B cell (primary cell): ENCODE measurements around the gene ZNF777. TPM values are rescaled to one million over a fixed set of nuclear protein-coding genes. Genes with fewer than 3 reads are reported as not detected.

ENCODE experiments used
- ATAC-seq: fragments of 200-7000 bp; cut with Tn5 transposase; one replicate; pipeline ENCODE4 v1.10.0; 2021; ENCODE audit warnings: low read depth, mild to moderate bottlenecking, moderate number of reproducible peaks, moderate library complexity
- CTCF ChIA-PET: fragments of 350-600 bp; sonication (Branson Sonifier 250); formaldehyde crosslinking; loops from one replicate; lab custom pipeline; 2021; ENCODE audit warnings: antibody characterized with exemption, inconsistent platforms; lab: Charles Lee
- POLR2A ChIA-PET: fragments of 350-600 bp; sonication (Branson Sonifier 250); formaldehyde crosslinking; loops from one replicate; lab custom pipeline; 2021; ENCODE audit warnings: antibody characterized with exemption; lab: Charles Lee
- DNase-seq: peaks from one replicate; pipeline ENCODE4 v3.0.0; 2013
- H2AFZ ChIP-seq: 2 replicates; pipeline ENCODE4 v1.6.1; 2012; ENCODE audit warnings: mild to moderate bottlenecking, low read depth, low read length; ENCODE audit not compliant: insufficient read depth, poor library complexity, severe bottlenecking
- H3K27ac ChIP-seq, 2 donors: 1 replicate in 1 of 2; 2 replicates in 1 of 2; pipeline ENCODE4 v1.5.1; 2012 to 2013; ENCODE audit warnings: low read length in 2 of 2, mild to moderate bottlenecking in 2 of 2, moderate library complexity in 1 of 2
- H3K27me3 ChIP-seq, 4 experiments: fragments of 200-600 bp in 1 of 4; sonication (generic) in 1 of 4; replicated peaks in 1 of 4; 1 replicate in 2 of 4; 2 replicates in 2 of 4; pipeline versions ENCODE4 v1.6.1 to v1.7.0; 2013 to 2016; ENCODE audit warnings: low read length in 3 of 4, mild to moderate bottlenecking in 2 of 4, mixed read lengths in 1 of 4, moderate library complexity in 1 of 4; ENCODE audit not compliant: insufficient read depth in 4 of 4, control insufficient read depth in 3 of 4; ENCODE audit errors: control extremely low read depth in 1 of 4
- H3K36me3 ChIP-seq, 2 experiments: replicated peaks in 1 of 2; 1 replicate in 1 of 2; 2 replicates in 1 of 2; pipeline versions ENCODE4 v1.6.1 to v1.7.1; 2013; ENCODE audit warnings: low read length in 1 of 2; ENCODE audit not compliant: insufficient read depth in 2 of 2, control insufficient read depth in 1 of 2; ENCODE audit errors: control extremely low read depth in 1 of 2, extremely low read depth in 1 of 2
- H3K4me1 ChIP-seq, 2 donors: fragments of 200-600 bp in 1 of 2; sonication (generic) in 1 of 2; 1 replicate in 1 of 2; 2 replicates in 1 of 2; pipeline versions ENCODE4 v1.5.1 to v1.6.1; 2013 to 2017; ENCODE audit warnings: low read length in 2 of 2; ENCODE audit not compliant: control insufficient read depth in 2 of 2, insufficient read depth in 2 of 2
- H3K4me2 ChIP-seq: replicated peaks from 2 replicates; pipeline ENCODE3; 2012; ENCODE audit warnings: mild to moderate bottlenecking, low read depth, low read length; ENCODE audit not compliant: poor library complexity, severe bottlenecking
- H3K4me3 ChIP-seq, 5 experiments: fragments of 200-600 bp in 1 of 5; sonication (generic) in 1 of 5; 1 replicate in 3 of 5; 2 replicates in 2 of 5; pipeline versions ENCODE4 v1.5.1 to v1.7.0; 2011 to 2016; ENCODE audit warnings: low read length in 4 of 5, mild to moderate bottlenecking in 4 of 5, low read depth in 2 of 5, control low read depth in 1 of 5, moderate library complexity in 1 of 5; ENCODE audit not compliant: insufficient read depth in 1 of 5; ENCODE audit errors: control extremely low read depth in 1 of 5, extremely low read depth in 1 of 5
- H3K79me2 ChIP-seq: fragments of 200-600 bp; sonication (generic); one replicate; pipeline ENCODE4 v1.6.0; 2016; ENCODE audit warnings: low read length; ENCODE audit not compliant: control insufficient read depth, insufficient read depth
- H3K9ac ChIP-seq: fragments of 200-600 bp; sonication (generic); 2 replicates; pipeline ENCODE4 v1.6.1; 2017; ENCODE audit warnings: mild to moderate bottlenecking, low read length, moderate library complexity
- H3K9me3 ChIP-seq, 3 donors: one replicate each; pipeline versions ENCODE4 v1.6.1 to v1.7.1; 2013; ENCODE audit warnings: low read length in 2 of 3; ENCODE audit not compliant: control insufficient read depth in 2 of 3, insufficient read depth in 1 of 3; ENCODE audit errors: control extremely low read depth in 1 of 3
- H4K20me1 ChIP-seq: 2 replicates; pipeline ENCODE4 v1.6.0; 2012; ENCODE audit warnings: mild to moderate bottlenecking, low read length; ENCODE audit not compliant: insufficient read depth, control insufficient read depth, poor library complexity, severe bottlenecking
- H3K27ac Mint-ChIP-seq: one replicate; pipeline ENCODE4 v1.8.0; 2021; ENCODE audit warnings: mixed read lengths
- H3K27me3 Mint-ChIP-seq: one replicate; pipeline ENCODE4 v1.8.0; 2021; ENCODE audit warnings: mixed read lengths
- H3K4me1 Mint-ChIP-seq: one replicate; pipeline ENCODE4 v1.8.0; 2021; ENCODE audit warnings: mixed read lengths
- H3K4me3 Mint-ChIP-seq: one replicate; pipeline ENCODE4 v1.8.0; 2021; ENCODE audit warnings: mixed read lengths
- H3K9me3 Mint-ChIP-seq: one replicate; pipeline ENCODE4 v1.8.0; 2022; ENCODE audit warnings: mixed read lengths; ENCODE audit not compliant: insufficient read depth
- EZH2 ChIP-seq: IDR thresholded peaks from 2 replicates; pipeline ENCODE4 v1.6.1; 2012; ENCODE audit warnings: borderline replicate concordance, low read depth, mild to moderate bottlenecking, moderate library complexity, low read length; ENCODE audit not compliant: insufficient read depth, poor library complexity, severe bottlenecking
- WGBS: methylation state at CpG from one replicate; pipeline ENCODE4 v1.1.5; 2013; ENCODE audit warnings: missing lambda C conversion rate; ENCODE audit not compliant: insufficient coverage; 5-methylcytosine and 5-hydroxymethylcytosine counted together
- intact Hi-C: fragments of 100-400 bp; cut with micrococcal nuclease; formaldehyde crosslinking; loops from one replicate; pipeline ENCODE4 v1.10.0; 2022
- polyA plus RNA-seq: library from polyadenylated mRNA; depleted of rRNA; stranded (reverse); fragments of >200 nt; gene quantifications from 2 replicates; pipeline ENCODE4 v1.2.3, GENCODE V29; 2012
- total RNA-seq, 2 donors: library from RNA; stranded (reverse); fragments of 120-200 nt in 1 of 2; gene quantifications; 1 replicate in 1 of 2; 2 replicates in 1 of 2; pipeline versions ENCODE4 v1.2.3 to v1.2.4, GENCODE V29; 2013 to 2022
- TF ChIP-seq, protein P1 (sequence below): fragments of 200-600 bp; IDR thresholded peaks from one replicate; pipeline ENCODE4 v1.8.0; 2022; ENCODE audit warnings: antibody characterized with exemption, mild to moderate bottlenecking

Gene ZNF777
- total and polyA plus RNA-seq, 2 donors (not counting 1 experiment from before 2014, with no cell fraction given): 8.3 to 16.0 TPM

DNA sequence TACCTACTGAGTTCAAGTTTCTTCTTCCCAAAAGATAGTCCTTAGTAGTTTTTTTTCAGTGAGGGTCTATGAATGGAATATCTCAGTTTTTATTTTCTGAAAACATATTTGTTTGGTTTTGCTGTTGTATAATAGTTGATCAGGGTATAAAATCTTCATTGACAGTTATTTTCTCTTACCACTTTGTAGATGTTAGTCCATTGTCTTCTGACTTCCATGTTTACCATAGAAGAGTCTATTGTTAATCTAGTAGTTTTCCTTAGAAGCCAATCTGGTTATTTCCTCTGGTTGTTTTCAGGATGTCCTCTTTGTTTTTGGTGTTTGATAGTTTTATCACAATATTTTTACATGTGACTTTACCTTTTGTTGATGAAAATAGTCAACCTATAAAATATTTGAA is 5.5 kb upstream of the ZNF777 start:
- Histone ChIP-seq H3K4me2 (no peak overlapping the region), H3K27me3 (peaks cover 0 to 11% (median 5%) of the 10 kb centered on the region in 4 experiments), H2AFZ (no peak overlapping the region), H3K27ac (no peak overlapping the region), H3K4me3 (no peak overlapping the region), H3K9ac (no peak overlapping the region), H4K20me1 (no peaks in the 10 kb centered on the region), H3K4me1 (peaks cover under 1% of the 10 kb centered on the region in 2 donors), H3K79me2 (peaks cover 8% of the 10 kb centered on the region), H3K36me3 (peaks cover 0 to 2% of the 10 kb centered on the region in 2 experiments), H3K9me3 (no peaks in the 10 kb centered on the region)
- Mint-ChIP-seq H3K27ac (no peak overlapping the region), H3K4me3 (no peak overlapping the region), H3K4me1 (peaks cover 6% of the 10 kb centered on the region), H3K9me3 (peaks cover 2% of the 10 kb centered on the region), H3K27me3 (peaks cover 23% of the 10 kb centered on the region)
- ATAC-seq (no peak), DNase-seq (no peak)
- POLR2A ChIA-PET: no interaction called here
- intact Hi-C loops: no loop called here
- CTCF ChIA-PET: interaction anchor here (0.5 to 1.2 kb wide), 2 partner anchors 158 to 1641 kb away, joined by 4 read pairs; no protein-coding TSS in a partner anchor
- TF ChIP-seq, protein P1, sequence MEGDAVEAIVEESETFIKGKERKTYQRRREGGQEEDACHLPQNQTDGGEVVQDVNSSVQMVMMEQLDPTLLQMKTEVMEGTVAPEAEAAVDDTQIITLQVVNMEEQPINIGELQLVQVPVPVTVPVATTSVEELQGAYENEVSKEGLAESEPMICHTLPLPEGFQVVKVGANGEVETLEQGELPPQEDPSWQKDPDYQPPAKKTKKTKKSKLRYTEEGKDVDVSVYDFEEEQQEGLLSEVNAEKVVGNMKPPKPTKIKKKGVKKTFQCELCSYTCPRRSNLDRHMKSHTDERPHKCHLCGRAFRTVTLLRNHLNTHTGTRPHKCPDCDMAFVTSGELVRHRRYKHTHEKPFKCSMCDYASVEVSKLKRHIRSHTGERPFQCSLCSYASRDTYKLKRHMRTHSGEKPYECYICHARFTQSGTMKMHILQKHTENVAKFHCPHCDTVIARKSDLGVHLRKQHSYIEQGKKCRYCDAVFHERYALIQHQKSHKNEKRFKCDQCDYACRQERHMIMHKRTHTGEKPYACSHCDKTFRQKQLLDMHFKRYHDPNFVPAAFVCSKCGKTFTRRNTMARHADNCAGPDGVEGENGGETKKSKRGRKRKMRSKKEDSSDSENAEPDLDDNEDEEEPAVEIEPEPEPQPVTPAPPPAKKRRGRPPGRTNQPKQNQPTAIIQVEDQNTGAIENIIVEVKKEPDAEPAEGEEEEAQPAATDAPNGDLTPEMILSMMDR: no peak
- no peak for TF ChIP-seq EZH2

- no CpG with 5 or more reads among the region's 1 CpG for WGBS
- no peak for DNase-seq
These were observed 2.8 kb upstream of the ZNF777 start for GRCh38 chr7:149463500-149464161.

More at GRCh38 chr7:149463500-149464161, 2.8 kb upstream of the ZNF777 start:
- H3K9me3 ChIP-seq: no peaks in the 10 kb centered on the region
- peaks cover 1% of the 10 kb centered on the region for H4K20me1 ChIP-seq
- H3K27ac ChIP-seq: no peak overlapping the region
- H3K4me3 ChIP-seq: no peak overlapping the region
- H3K79me2 ChIP-seq: peaks cover 24% of the 10 kb centered on the region
- no peak overlapping the region for H3K9ac ChIP-seq
- Mint-ChIP-seq H3K9me3 (peaks cover 2% of the 10 kb centered on the region), H3K4me3 (no peak overlapping the region), H3K27ac (no peak overlapping the region), H3K27me3 (peaks cover 23% of the 10 kb centered on the region), H3K4me1 (peaks cover 19% of the 10 kb centered on the region)
- no peak overlapping the region for H3K4me2 ChIP-seq
- peaks cover 12 to 14% of the 10 kb centered on the region in 2 donors for H3K4me1 ChIP-seq
- ChIA-PET POLR2A (no interaction called here), CTCF (no interaction called here)
- intact Hi-C loops: no loop called here
- peaks cover 0 to 11% (median 5%) of the 10 kb centered on the region in 4 experiments for H3K27me3 ChIP-seq
- no peak overlapping the region for H2AFZ ChIP-seq
- no peak for TF ChIP-seq EZH2
- TF ChIP-seq, protein P1: no peak
- H3K36me3 ChIP-seq: no peaks in the 10 kb centered on the region
- ATAC-seq: no peak
